T-helper 2 cell (primary cell): ENCODE data around the gene HOXB4.
"Not testable (repeated sequence)": the region's sequence is repeated elsewhere in the genome, so short reads cannot be mapped to it uniquely, and the experiment has no call there.

Source experiments
- DNase-seq, 5 experiments: peaks; one replicate each; pipeline versions ENCODE4 v3.0.0 to v3.0.0-alpha.2; 2012 to 2022

The HOXB4 gene

GRCh38 chr17:48546137-48546923 is 31.8 kb downstream of the HOXB4 start:
- DNase-seq: no peak

- DNase-seq: no peak
These were observed 32.6 kb downstream of the HOXB4 start for GRCh38 chr17:48545539-48545938.

GRCh38 chr17:48545022-48545375 is 33.2 kb downstream of the HOXB4 start, which contains the start of gene HOXB2:
TSS of gene HOXB2 (minus strand) at chr17:48545109. CDS start at chr17:48544911, 198 bp downstream.
- no peak for DNase-seq

GRCh38 chr17:48544349-48545021 is 33.7 kb downstream of the HOXB4 start:
- DNase-seq: peak in 3 of 5 experiments; percentile 16 to 26 (median 19)

GRCh38 chr17:48543854-48544348 is 34.2 kb downstream of the HOXB4 start:
- DNase-seq: peak in 1 of 5 experiments; percentile 13

- peak in 4 of 5 experiments; percentile 22 to 63 (median 41) for DNase-seq
These were observed 34.9 kb downstream of the HOXB4 start for GRCh38 chr17:48543107-48543853.

GRCh38 chr17:48542698-48543106 is 35.4 kb downstream of the HOXB4 start:
- DNase-seq: no peak

- peak in 2 of 5 experiments; percentile 4 to 33 for DNase-seq
These were observed 36.0 kb downstream of the HOXB4 start for GRCh38 chr17:48542114-48542656.

- DNase-seq: peak in 3 of 5 experiments; percentile 26 to 51 (median 29)
These were observed 36.5 kb downstream of the HOXB4 start for GRCh38 chr17:48541577-48542113.

- DNase-seq: no peak
These were observed 37.0 kb downstream of the HOXB4 start for GRCh38 chr17:48541036-48541576.

GRCh38 chr17:48540213-48540612 is 37.9 kb downstream of the HOXB4 start:
- no peak for DNase-seq

GRCh38 chr17:48539177-48539576 is 39.0 kb downstream of the HOXB4 start:
- no peak for DNase-seq

- DNase-seq: no peak
These were observed 40.8 kb downstream of the HOXB4 start for GRCh38 chr17:48537316-48537715.

GRCh38 chr17:48535793-48536559 is 42.2 kb downstream of the HOXB4 start:
- DNase-seq: not testable (repeated sequence)

- no peak for DNase-seq
These were observed 45.9 kb downstream of the HOXB4 start for GRCh38 chr17:48532261-48532660.

- no peak for DNase-seq
These were observed 47.3 kb downstream of the HOXB4 start, which contains the start of gene HOXB1 for GRCh38 chr17:48530887-48531272. TSS of gene HOXB1 (minus strand) at chr17:48531011. CDS start at chr17:48530904, 107 bp downstream.

- no peak for DNase-seq
These were observed 47.8 kb downstream of the HOXB4 start for GRCh38 chr17:48530208-48530886.

- no peak for DNase-seq
These were observed 48.5 kb downstream of the HOXB4 start for GRCh38 chr17:48529683-48530009.

- no peak for DNase-seq
These were observed 49.0 kb downstream of the HOXB4 start for GRCh38 chr17:48528936-48529682.
